Measurements from ENCODE around the gene MYO9A. TPM values are rescaled to one million over a fixed set of nuclear protein-coding genes. Genes with fewer than 3 reads are reported as not detected.

The MYO9A gene
- total and polyA plus RNA-seq, 10 of the 15 experiments (the other 5 are each of a cell fraction or from before 2014, with no cell fraction given), result 3.3 to 25.3 (median 12.2) TPM

GRCh38 chr15:71888797-71889196 lies 229.2 kb downstream of the MYO9A start (continued):
- TF ChIP-seq, protein P1, sequence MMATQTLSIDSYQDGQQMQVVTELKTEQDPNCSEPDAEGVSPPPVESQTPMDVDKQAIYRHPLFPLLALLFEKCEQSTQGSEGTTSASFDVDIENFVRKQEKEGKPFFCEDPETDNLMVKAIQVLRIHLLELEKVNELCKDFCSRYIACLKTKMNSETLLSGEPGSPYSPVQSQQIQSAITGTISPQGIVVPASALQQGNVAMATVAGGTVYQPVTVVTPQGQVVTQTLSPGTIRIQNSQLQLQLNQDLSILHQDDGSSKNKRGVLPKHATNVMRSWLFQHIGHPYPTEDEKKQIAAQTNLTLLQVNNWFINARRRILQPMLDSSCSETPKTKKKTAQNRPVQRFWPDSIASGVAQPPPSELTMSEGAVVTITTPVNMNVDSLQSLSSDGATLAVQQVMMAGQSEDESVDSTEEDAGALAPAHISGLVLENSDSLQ (IDR thresholded peaks at IDR 0.05), result no peak
- TF ChIP-seq FOXK2 (IDR thresholded peaks at IDR 0.05) (no peak), SPI1 (IDR thresholded peaks at IDR 0.05; ENCODE audit: borderline replicate concordance, insufficient read depth, low read depth, low read length) (no peak), EED (IDR thresholded peaks at IDR 0.05; ENCODE audit: low read depth) (peak; percentile 70), JUNB (IDR thresholded peaks at IDR 0.05) (no peak), ESRRA (IDR thresholded peaks at IDR 0.05; ENCODE audit: low read length) (no peak), BACH1 (IDR thresholded peaks at IDR 0.05; ENCODE audit: borderline replicate concordance) (no peak), NRF1 (conservative IDR thresholded peaks at IDR 0.05; ENCODE audit: low read depth, low read length) (no peak), CHD4 (IDR thresholded peaks at IDR 0.05) (no peak), RUNX3 (IDR thresholded peaks at IDR 0.05; ENCODE audit: low read length) (peak; percentile 85), TBL1XR1 (IDR thresholded peaks at IDR 0.05; ENCODE audit: low read depth, low read length) (no peak), ATF2 (IDR thresholded peaks at IDR 0.05; ENCODE audit: low read length) (0 out of 2 replicates have a peak, but pooled peaks have one; percentile 29), NR2C1 (IDR thresholded peaks at IDR 0.05) (no peak), DPF2 (IDR thresholded peaks at IDR 0.05) (0 out of 2 replicates have a peak, but pooled peaks have one; percentile 38), EZH2 (IDR thresholded peaks at IDR 0.05; ENCODE audit: borderline replicate concordance, control insufficient read depth, low read depth, low read length) (no peak), IRF5 (IDR thresholded peaks at IDR 0.05; ENCODE audit: borderline replicate concordance) (no peak; the same call in 1 of the 2 replicates), MTA2 (IDR thresholded peaks at IDR 0.05; ENCODE audit: low read depth) (peak; percentile 76), ZNF384 (IDR thresholded peaks at IDR 0.05; ENCODE audit: borderline replicate concordance, low read depth, low read length) (no peak), NR2C2 (IDR thresholded peaks at IDR 0.05; ENCODE audit: borderline replicate concordance, control insufficient read depth, insufficient read length, low read depth) (no peak), CEBPB (IDR thresholded peaks at IDR 0.05; ENCODE audit: borderline replicate concordance in 1 of 2, low read depth in 2 of 2, low read length in 2 of 2) (no peak), TCF3 (IDR thresholded peaks at IDR 0.05; ENCODE audit: borderline replicate concordance, insufficient read depth, low read depth, low read length) (no peak), ZSCAN29 (IDR thresholded peaks at IDR 0.05) (no peak)
- TF ChIP-seq, protein P2, sequence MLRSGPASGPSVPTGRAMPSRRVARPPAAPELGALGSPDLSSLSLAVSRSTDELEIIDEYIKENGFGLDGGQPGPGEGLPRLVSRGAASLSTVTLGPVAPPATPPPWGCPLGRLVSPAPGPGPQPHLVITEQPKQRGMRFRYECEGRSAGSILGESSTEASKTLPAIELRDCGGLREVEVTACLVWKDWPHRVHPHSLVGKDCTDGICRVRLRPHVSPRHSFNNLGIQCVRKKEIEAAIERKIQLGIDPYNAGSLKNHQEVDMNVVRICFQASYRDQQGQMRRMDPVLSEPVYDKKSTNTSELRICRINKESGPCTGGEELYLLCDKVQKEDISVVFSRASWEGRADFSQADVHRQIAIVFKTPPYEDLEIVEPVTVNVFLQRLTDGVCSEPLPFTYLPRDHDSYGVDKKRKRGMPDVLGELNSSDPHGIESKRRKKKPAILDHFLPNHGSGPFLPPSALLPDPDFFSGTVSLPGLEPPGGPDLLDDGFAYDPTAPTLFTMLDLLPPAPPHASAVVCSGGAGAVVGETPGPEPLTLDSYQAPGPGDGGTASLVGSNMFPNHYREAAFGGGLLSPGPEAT (IDR thresholded peaks at IDR 0.05; ENCODE audit: low read depth), result peak; percentile 47; the same call in 1 of the 2 replicates
- TF ChIP-seq, protein P3, sequence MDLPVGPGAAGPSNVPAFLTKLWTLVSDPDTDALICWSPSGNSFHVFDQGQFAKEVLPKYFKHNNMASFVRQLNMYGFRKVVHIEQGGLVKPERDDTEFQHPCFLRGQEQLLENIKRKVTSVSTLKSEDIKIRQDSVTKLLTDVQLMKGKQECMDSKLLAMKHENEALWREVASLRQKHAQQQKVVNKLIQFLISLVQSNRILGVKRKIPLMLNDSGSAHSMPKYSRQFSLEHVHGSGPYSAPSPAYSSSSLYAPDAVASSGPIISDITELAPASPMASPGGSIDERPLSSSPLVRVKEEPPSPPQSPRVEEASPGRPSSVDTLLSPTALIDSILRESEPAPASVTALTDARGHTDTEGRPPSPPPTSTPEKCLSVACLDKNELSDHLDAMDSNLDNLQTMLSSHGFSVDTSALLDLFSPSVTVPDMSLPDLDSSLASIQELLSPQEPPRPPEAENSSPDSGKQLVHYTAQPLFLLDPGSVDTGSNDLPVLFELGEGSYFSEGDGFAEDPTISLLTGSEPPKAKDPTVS (IDR thresholded peaks at IDR 0.05; ENCODE audit: low read depth, low read length), result no peak
- TF ChIP-seq, protein P4, sequence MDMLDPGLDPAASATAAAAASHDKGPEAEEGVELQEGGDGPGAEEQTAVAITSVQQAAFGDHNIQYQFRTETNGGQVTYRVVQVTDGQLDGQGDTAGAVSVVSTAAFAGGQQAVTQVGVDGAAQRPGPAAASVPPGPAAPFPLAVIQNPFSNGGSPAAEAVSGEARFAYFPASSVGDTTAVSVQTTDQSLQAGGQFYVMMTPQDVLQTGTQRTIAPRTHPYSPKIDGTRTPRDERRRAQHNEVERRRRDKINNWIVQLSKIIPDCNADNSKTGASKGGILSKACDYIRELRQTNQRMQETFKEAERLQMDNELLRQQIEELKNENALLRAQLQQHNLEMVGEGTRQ (IDR thresholded peaks at IDR 0.05; ENCODE audit: borderline replicate concordance, low read depth, low read length), result no peak

All from GM12878 (cell line).